Stimulated activated CD4-positive, alpha-beta T cell treated with anti-CD3 and anti-CD28 coated beads, Interleukin-2, amount 100 ng/mL, for 24 hours (primary cell): ENCODE measurements around the gene PRX.
"Not testable (repeated sequence)": the region's sequence is repeated elsewhere in the genome, so short reads cannot be mapped to it uniquely, and the experiment has no call there.

Experiments used
- DNase-seq, 2 donors: peaks; one replicate each; pipeline ENCODE4 v3.0.0-alpha.2; 2020

The PRX gene

GRCh38 chr19:40414542-40415535 is 1.7 kb upstream of the PRX start:
- DNase-seq, result no peak

DNA sequence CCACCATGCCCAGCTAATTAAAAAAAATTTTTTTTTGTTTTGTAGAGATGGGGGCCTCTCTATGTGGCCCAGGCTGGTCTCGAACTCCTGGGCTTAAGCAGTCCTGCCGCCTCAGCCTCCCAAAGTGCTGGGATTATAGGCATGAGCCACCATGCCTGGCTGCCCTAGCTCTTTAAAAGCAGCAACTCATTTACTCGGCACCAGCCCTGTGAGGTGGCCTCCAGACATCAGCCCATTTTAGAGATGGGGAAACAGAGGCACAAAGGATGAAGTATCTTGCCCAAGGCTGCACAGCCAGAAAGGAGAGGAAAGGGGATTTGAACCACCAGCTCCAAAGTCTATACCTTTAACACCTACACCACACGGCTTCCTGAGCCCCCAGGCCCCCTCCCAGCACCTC is 312 bp downstream of the PRX start:
- no peak for DNase-seq

DNA sequence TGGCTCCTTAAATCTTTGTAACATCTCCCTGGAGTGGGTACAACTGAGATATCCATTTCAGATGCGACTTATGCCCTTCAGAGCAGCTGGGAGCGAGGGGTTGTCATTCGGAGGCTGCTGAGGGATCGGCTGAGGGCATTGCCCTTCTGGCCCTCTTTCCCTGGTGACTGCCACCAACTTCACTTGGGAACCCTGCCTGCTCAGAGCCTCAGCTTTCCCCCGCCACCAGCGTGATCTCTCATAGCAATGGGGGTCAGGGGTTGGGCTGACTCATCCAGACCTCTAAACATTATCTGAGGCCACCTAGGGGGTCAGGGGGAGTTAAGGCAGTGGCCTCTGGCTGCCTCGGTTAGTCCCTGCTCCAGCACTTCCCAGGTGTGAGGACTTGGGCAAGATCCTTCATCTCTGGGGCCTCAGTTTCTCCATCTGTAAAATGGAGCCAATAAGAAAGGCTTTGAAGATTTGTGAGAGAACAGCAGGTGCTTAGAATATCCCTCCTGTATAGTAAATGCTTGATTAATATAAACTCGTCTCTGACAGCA is 1.1 kb downstream of the PRX start:
- no peak for DNase-seq

DNA sequence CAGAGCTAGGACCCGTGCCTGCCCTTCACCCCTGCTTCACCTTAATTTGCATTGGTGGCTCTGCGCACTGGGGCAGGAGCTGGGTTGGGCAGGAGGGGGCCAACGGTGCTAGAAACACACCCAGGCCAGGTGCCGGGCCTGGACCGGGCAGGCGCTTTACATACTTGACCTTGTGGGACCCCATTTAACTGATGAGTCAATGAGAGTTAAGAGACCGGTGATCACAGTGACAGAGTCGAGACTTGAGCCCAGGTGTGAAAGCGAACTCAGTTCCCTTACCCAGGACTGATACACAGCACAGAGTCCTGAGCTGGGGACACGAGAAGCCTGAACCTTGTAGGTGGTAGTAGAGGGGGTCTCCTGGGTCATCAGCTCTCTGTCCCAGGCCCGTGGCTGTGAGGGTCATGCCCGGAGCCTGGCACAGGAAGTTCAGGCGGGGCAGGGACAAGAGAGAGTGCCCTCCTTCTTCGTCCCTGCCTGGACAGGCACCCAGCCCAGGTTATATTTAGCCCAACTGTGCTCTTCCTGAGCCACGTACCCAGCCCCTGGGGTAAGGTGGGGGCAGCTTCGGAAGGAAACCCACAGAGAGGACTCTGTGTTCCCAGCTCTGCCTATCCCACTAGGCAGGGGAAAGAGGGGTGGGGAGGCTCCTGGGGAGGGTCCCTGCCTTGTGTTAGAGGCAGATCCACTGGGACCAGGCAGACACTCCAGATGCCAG is 1.9 kb downstream of the PRX start:
- DNase-seq, result no peak

DNA sequence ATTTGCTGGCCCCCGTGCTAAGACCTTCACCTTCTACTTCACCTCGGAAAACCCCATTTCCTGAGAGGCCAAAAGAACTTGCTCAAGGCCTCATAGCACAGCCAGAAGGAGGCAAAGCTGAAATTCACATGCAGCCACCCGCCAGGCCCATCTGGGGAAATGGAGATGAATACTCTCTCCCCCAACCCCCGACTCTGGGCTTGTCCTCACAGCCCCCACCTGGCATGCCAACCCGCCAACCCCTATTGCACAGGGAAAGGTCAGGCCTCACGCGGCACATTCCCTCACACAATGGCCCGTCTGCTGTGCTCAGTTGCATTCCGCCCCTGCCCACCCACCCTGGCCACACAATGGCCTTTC is 3.2 kb downstream of the PRX start:
- no peak for DNase-seq

GRCh38 chr19:40408598-40408925 is 4.6 kb downstream of the PRX start:
- not testable (repeated sequence) for DNase-seq

DNA sequence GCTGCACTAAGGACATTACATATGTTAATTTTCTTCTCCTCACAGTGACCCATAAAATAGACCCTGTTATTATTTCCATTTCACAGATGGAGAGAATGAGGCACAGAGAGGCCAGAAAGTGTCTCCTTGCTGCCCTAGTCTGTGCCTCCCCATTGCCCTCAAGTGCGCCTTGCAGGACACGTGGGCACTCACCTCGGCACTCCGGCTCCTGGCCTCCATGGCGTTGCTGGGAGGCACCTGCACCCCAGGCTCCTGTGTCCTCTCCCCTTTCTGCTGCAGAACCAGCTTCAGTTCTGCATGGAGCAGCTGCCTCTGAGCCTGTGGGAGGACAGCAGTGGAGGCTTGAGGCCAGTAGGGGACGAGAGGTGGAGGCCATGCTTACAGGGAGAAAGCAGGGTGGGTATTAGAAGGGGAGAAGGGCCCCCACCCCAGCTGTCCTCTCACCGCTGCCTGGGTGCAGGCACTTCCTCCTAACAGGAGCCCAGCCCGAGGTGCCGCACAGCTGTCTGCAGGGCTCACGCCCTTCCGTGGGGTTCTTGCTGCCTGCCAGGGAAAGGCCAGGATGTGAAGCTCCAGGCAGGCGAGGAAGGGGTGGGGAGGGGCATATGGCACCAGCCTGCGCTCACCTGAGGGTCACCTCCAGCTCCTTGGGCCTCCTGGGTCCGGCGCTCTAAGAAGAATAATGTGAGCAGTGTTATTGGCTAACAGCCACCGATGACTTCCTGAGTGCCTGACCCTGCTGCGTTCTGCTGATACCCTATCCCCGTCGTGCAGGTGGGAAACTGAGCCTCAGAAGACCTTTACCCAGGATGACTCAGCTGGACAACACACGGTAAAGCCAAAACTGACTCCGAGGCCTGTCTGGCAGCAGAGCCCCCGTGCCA is 5.2 kb downstream of the PRX start:
- no peak for DNase-seq

GRCh38 chr19:40403262-40403984 is 9.8 kb downstream of the PRX start:
- DNase-seq, result peak; percentile 76 to 88

DNA sequence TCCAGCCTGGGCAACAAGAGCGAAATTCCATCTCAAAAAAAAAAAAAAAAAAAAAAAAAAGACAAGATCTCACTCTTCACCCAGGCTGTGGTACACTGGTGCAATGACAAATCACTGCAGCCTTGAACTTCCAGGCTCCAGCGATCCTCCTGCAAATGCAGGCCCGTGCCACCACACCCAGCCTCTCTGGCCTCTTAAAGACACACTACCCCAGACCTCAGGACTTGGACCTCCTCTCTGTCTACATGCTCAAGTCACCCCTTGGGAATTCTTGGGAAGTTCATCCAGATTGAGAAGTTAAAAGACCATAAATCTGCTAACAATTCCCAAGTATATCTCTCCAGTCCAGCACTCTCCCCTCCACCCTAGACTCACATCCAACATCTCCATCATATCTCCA is 12.6 kb downstream of the PRX start:
- no peak for DNase-seq

- DNase-seq, result peak; percentile 63 to 71
Observed at GRCh38 chr19:40398417-40399131, 14.6 kb downstream of the PRX start.

- no peak for DNase-seq
Observed at GRCh38 chr19:40397568-40397906, 15.6 kb downstream of the PRX start.

GRCh38 chr19:40396886-40397567 is 16.2 kb downstream of the PRX start:
- no peak for DNase-seq

DNA sequence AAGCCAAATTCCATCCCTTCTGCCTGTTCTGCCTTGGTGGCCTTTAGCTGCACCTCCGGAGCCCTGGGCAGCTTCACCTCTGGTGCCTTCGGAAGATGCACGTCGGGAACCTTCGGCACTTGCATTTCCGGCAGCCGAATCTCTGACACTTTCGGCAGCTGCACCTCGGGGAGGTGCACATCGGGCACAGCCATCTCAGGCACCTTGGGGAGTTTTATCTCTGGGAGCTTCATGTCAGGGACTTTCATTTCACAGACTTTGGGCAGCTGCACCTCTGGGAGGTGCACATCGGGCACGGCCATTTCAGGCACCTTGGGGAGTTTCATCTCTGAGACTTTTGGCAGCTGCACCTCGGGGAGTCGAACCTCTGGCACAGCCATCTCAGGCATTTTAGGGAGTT is 17.2 kb downstream of the PRX start:
- no peak for DNase-seq

DNA sequence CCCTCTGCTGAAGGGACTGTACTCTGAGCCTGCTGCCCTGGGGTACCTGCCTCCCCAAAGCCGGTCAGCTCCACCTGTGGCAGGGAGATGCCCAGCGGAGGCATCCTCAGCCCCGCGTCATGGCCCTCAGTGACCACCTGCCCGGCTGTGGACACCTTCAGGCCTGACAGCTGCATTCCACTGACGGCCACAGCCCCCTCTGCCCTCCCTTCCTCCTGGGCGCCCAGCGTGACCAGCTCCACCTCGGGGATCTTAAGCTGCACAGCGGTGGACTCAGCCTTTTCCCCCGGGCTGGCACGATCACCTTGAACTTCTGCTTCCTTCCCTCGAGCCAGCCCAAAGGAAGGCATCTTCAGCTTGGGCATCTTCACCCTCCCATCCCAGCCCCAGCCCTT is 18.4 kb downstream of the PRX start:
- DNase-seq, result no peak

- no peak for DNase-seq
Observed at GRCh38 chr19:40393894-40394815, 19.0 kb downstream of the PRX start.

DNA sequence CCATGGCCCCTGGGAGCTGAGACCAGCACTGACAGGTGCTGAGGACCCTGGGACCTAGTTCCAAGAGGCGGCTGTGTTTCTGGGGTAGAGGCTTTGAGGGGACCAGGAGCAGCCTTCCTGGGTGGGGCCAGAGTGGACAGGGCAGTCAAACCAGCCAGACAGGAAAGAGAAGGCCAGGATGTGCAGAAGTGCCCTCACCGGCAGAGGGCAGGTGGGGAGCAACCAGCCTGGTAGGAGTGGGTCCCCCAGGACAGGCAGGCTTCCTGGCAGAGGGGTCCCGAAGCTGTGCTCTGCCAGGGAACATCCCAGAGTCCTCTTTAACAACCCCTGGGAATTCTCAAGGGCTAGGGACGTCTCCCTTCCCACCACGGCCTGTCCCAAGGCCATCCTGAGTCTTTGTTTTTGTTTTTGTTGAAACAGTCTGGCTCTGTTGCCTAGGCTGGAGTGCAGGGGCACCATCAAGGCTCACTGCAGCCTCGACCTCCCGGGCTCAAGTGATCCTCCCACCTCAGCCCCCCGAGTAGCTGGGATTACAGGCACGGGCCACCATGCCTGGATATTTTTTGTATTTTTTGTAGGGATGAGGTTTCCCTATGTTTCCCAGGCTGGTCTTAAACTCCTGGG is 20.2 kb downstream of the PRX start:
- no peak for DNase-seq

GRCh38 chr19:40392123-40392522 is 21.1 kb downstream of the PRX start:
- DNase-seq, result no peak

- DNase-seq, result no peak
Observed at GRCh38 chr19:40390084-40390742, 23.0 kb downstream of the PRX start, which contains the start of gene HIPK4. Gene HIPK4 (minus strand): TSS chr19:40390181. CDS start chr19:40389902, 279 bp downstream.
